Adipocyte (in vitro differentiated cells): Measurements from ENCODE around the gene ANKFN1.
"Not testable (repeated sequence)": the region's sequence is repeated elsewhere in the genome, so short reads cannot be mapped to it uniquely, and the experiment has no call there.

Experiments used
- DNase-seq: peaks from one replicate; pipeline ENCODE4 v3.0.0-alpha.2; 2015; ENCODE audit warnings: low read depth
- H3K27me3 ChIP-seq: replicated peaks from 2 replicates; pipeline ENCODE4 v1.7.0; 2013; ENCODE audit warnings: mild to moderate bottlenecking, low read length, moderate library complexity; ENCODE audit not compliant: control insufficient read depth, insufficient read depth
- H3K36me3 ChIP-seq: 2 replicates; pipeline ENCODE4 v1.7.0; 2013; ENCODE audit warnings: low read length, mild to moderate bottlenecking, moderate library complexity; ENCODE audit not compliant: control insufficient read depth, insufficient read depth, severe bottlenecking
- H3K4me1 ChIP-seq: 2 replicates; pipeline ENCODE4 v1.7.0; 2013; ENCODE audit warnings: mild to moderate bottlenecking, low read length, moderate library complexity; ENCODE audit not compliant: control insufficient read depth, insufficient read depth
- H3K4me3 ChIP-seq: 2 replicates; pipeline ENCODE4 v1.7.0; 2013; ENCODE audit warnings: mild to moderate bottlenecking, low read length, moderate library complexity
- H3K9ac ChIP-seq: 2 replicates; pipeline ENCODE4 v1.7.0; 2013; ENCODE audit warnings: mild to moderate bottlenecking, low read length, moderate library complexity
- H3K9me3 ChIP-seq: 2 replicates; pipeline ENCODE4 v1.7.0; 2013; ENCODE audit warnings: mild to moderate bottlenecking, low read length, moderate library complexity; ENCODE audit not compliant: control insufficient read depth

Gene ANKFN1

GRCh38 chr17:56358651-56359050, 205.4 kb downstream of the ANKFN1 start:
- Histone ChIP-seq H3K27me3 (no peaks in the 10 kb centered on the region), H3K9me3 (no peaks in the 10 kb centered on the region)

GRCh38 chr17:56359518-56359917, 206.2 kb downstream of the ANKFN1 start:
- Histone ChIP-seq H3K4me1 (peaks cover 4% of the 10 kb centered on the region), H3K36me3 (no peaks in the 10 kb centered on the region), H3K4me3 (no peak overlapping the region), H3K9me3 (no peaks in the 10 kb centered on the region), H3K9ac (no peak overlapping the region), H3K27me3 (no peaks in the 10 kb centered on the region)
- no peak for DNase-seq

More at GRCh38 chr17:56358651-56359050, 205.4 kb downstream of the ANKFN1 start:
- no peak for DNase-seq
- no peak overlapping the region for H3K9ac ChIP-seq
- H3K36me3 ChIP-seq, result no peaks in the 10 kb centered on the region
- H3K4me3 ChIP-seq, result no peak overlapping the region
- no peaks in the 10 kb centered on the region for H3K4me1 ChIP-seq

- Histone ChIP-seq H3K27me3 (no peaks in the 10 kb centered on the region), H3K4me1 (peaks cover 4% of the 10 kb centered on the region), H3K36me3 (no peaks in the 10 kb centered on the region), H3K9ac (no peak overlapping the region), H3K4me3 (no peak overlapping the region), H3K9me3 (no peaks in the 10 kb centered on the region)
- DNase-seq, result no peak
These were observed 214.1 kb downstream of the ANKFN1 start for GRCh38 chr17:56367366-56367765.

GRCh38 chr17:56373981-56374833, 220.9 kb downstream of the ANKFN1 start:
- Histone ChIP-seq H3K27me3 (no peaks in the 10 kb centered on the region), H3K9me3 (no peaks in the 10 kb centered on the region), H3K4me3 (no peak overlapping the region), H3K4me1 (no peaks in the 10 kb centered on the region), H3K9ac (no peak overlapping the region), H3K36me3 (no peaks in the 10 kb centered on the region)
- DNase-seq, result no peak

- no peak for DNase-seq
- H3K4me1 ChIP-seq, result no peaks in the 10 kb centered on the region
- no peaks in the 10 kb centered on the region for H3K36me3 ChIP-seq
- no peak overlapping the region for H3K4me3 ChIP-seq
- H3K27me3 ChIP-seq, result no peaks in the 10 kb centered on the region
- H3K9ac ChIP-seq, result no peak overlapping the region
- H3K9me3 ChIP-seq, result peaks cover 6% of the 10 kb centered on the region
These were observed 236.1 kb downstream of the ANKFN1 start for GRCh38 chr17:56389356-56389755.

- no peak overlapping the region for H3K9ac ChIP-seq
- DNase-seq, result no peak
- peaks cover 7% of the 10 kb centered on the region for H3K9me3 ChIP-seq
- H3K4me3 ChIP-seq, result no peak overlapping the region
- no peaks in the 10 kb centered on the region for H3K27me3 ChIP-seq
- no peaks in the 10 kb centered on the region for H3K36me3 ChIP-seq
- no peaks in the 10 kb centered on the region for H3K4me1 ChIP-seq
These were observed 239.0 kb downstream of the ANKFN1 start for GRCh38 chr17:56392321-56392720.

GRCh38 chr17:56393156-56393555, 239.9 kb downstream of the ANKFN1 start:
- Histone ChIP-seq H3K36me3 (no peaks in the 10 kb centered on the region), H3K4me3 (no peak overlapping the region), H3K27me3 (no peaks in the 10 kb centered on the region), H3K9me3 (peaks cover 9% of the 10 kb centered on the region), H3K4me1 (no peaks in the 10 kb centered on the region), H3K9ac (no peak overlapping the region)
- DNase-seq, result no peak

- Histone ChIP-seq H3K36me3 (no peaks in the 10 kb centered on the region), H3K4me3 (no peak overlapping the region), H3K4me1 (no peaks in the 10 kb centered on the region), H3K9ac (no peak overlapping the region), H3K9me3 (peaks cover 3% of the 10 kb centered on the region), H3K27me3 (no peaks in the 10 kb centered on the region)
- DNase-seq, result no peak
These were observed 242.5 kb downstream of the ANKFN1 start for GRCh38 chr17:56395787-56396186.

- Histone ChIP-seq H3K9me3 (peaks cover 4% of the 10 kb centered on the region), H3K27me3 (no peaks in the 10 kb centered on the region), H3K4me3 (no peak overlapping the region), H3K36me3 (no peaks in the 10 kb centered on the region), H3K9ac (no peak overlapping the region), H3K4me1 (no peaks in the 10 kb centered on the region)
- DNase-seq, result no peak
These were observed 253.8 kb downstream of the ANKFN1 start for GRCh38 chr17:56407086-56407485.

GRCh38 chr17:56412356-56412755, 259.1 kb downstream of the ANKFN1 start:
- H3K36me3 ChIP-seq, H3K27me3 ChIP-seq, H3K9ac ChIP-seq, H3K4me3 ChIP-seq, H3K9me3 ChIP-seq, H3K4me1 ChIP-seq, DNase-seq: not testable (repeated sequence)

- Histone ChIP-seq H3K9me3 (peaks cover 5% of the 10 kb centered on the region), H3K4me1 (no peaks in the 10 kb centered on the region), H3K36me3 (no peaks in the 10 kb centered on the region), H3K9ac (no peak overlapping the region), H3K4me3 (no peak overlapping the region), H3K27me3 (peaks cover 6% of the 10 kb centered on the region)
- no peak for DNase-seq
These were observed 263.5 kb downstream of the ANKFN1 start for GRCh38 chr17:56416682-56417351.
